GM18505 (cell line): ENCODE measurements around the gene NME1.

ENCODE experiments used
- ATAC-seq: cut with Tn5 transposase; IDR thresholded peaks from one replicate; pipeline ENCODE4 v1.9.1; 2021; ENCODE audit not compliant: unreplicated experiment
- POLR2A ChIP-seq: IDR thresholded peaks from 4 replicates; pipeline ENCODE4 v1.6.1; 2011; ENCODE audit warnings: borderline replicate concordance; ENCODE audit not compliant: insufficient read depth, insufficient read length; ENCODE audit errors: extremely low read depth

Gene NME1

DNA sequence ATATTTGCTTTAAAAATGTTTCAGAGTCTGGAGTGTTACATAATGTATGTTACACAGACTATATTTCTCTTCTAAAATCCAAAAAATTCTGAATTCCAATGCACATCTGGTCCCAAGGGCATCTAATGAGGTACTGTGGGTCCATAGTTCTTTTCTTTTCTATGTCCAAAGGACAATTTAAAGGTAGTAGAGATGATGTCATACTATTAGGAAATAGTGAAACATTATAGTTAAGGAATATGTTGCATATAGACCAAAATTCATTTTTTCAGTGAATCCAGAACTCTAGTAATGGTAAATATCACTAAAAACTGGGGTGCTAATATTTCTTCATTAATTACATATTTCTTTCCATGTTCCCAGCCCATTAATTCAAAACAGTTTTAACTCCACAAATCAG lies 35.8 kb downstream of the NME1 start:
- no peak for ATAC-seq
- TF ChIP-seq POLR2A: no peak

DNA sequence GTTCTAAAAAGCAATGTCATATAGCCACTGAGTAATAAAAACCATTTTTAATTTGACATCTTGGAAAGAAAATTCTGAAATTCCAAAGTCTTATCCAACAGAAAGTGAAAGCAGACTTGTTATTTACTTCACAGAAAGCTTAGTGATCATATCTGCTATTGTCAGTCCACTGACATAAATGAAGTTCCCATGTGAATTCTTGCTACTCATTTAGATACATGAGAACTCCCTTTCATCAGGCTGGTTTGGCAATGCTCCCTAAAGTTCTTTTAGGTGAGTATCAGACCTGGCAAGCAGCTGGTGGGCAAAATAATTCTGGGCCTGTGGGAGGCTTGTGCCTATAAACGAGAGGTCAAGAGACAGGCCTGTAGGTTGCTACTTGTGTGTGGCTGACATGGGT lies 36.3 kb downstream of the NME1 start:
- ATAC-seq: no peak
- no peak for TF ChIP-seq POLR2A

DNA sequence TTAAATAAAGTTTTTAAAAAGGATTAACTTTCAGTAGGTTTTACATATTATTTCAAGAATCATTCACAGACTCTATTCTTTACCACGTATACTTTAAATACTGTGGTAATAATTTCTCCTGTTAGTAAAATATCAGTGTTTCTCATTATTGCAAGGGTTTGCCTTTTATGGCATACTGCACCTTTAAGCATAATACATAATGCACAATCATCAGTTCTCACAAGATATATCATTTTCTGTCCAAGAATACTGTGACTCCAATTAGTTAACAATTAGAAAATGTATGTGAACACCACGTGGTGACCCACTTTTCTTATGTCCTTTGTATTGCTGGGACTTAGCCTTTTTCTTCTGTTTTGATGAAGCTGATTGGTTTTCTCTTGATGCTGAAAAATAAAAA lies 38.5 kb downstream of the NME1 start:
- ATAC-seq: no peak
- no peak for TF ChIP-seq POLR2A

DNA sequence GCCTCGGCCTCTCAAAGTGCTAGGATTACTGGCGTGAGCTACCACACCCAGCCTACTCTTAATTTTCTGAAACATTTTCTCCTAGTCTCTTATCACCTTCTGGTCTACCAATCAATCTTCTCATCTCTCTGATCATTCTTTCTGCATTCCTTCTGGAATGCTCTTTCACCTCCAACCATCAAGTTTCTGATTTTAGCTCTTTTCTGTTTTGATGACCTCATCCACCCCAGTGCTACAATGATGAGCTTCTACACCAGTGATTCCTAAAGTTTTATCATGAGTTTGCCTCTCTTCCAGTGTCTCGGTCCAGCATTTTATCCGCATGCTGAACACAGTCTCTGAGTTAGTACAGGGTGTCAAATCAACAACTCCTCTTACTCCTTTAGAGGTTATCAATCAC lies 44.4 kb downstream of the NME1 start:
- no peak for ATAC-seq
- no peak for TF ChIP-seq POLR2A

DNA sequence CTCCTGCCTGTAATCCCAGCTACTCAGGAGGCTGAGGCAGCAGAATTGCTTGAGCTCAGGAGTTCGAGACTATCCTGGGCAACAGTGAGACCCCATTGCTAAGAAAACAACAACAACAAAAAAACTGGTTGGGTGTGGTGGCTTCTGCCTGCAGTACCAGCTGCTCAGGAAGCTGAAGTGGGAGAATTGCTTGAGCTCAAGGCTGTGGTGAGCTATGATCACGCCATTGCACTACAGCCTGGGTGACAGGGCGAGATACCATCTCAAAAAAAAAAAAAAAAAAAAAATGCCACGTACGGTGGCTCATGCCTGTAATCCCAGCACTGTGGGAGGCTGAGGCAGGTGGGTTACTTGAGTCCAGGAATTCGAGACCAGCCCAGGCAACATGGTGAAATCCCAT lies 46.9 kb downstream of the NME1 start:
- no peak for ATAC-seq
- no peak for TF ChIP-seq POLR2A

DNA sequence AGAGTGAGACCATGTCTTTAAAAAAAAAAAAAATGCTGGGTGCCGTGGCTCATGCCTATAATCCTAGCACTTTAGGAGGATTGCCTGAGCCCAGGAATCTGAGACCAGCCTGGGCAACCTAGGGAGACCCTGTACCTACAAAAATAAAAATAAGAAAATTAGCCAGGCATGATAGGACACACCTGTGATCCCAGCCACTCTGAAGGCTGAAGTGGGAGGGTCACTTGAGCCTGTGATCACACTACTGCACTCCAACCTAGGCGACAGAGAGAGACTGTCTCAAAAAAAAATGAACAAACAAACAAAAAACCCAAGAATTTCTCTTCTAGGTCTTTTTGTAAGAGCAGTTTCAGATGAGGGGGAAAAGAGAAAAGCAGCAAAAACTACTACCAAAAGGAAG lies 47.5 kb downstream of the NME1 start:
- ATAC-seq: no peak
- TF ChIP-seq POLR2A: no peak

DNA sequence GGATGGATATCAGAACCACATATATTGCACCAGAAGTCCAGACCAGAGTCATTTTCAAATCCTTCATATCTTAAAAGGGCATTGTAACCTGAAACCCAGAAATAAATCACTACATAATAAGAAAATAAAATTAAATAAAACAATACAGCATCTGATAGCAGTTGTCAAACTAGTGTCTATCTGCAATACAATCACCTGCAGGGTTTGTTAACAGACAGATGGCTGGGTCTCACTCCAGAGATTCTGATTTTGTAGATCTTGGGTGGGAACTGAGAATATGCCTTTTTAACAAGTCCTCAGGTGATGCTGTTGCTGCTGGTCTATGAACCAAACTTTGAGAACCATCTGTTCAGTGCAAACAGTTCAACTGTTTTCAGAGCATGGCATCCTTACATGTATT lies 50.5 kb downstream of the NME1 start:
- ATAC-seq: no peak
- no peak for TF ChIP-seq POLR2A
